ENCODE measurements around the gene ROBO1.

Gene ROBO1

GRCh38 chr3:79773291-79773690 is 5.5 kb upstream of the ROBO1 start:
- DNase-seq (ENCODE audit: low read depth) = no peak
- TF ChIP-seq CTCF (IDR thresholded peaks at IDR 0.05; ENCODE audit: low read depth, low read length, missing control alignments) = no peak
- H3K4me3 ChIP-seq (ENCODE audit: low read depth, low read length) = no peak overlapping the region

- H3K4me3 ChIP-seq (ENCODE audit: low read depth, low read length) = no peak overlapping the region
- TF ChIP-seq CTCF (IDR thresholded peaks at IDR 0.05; ENCODE audit: low read depth, low read length, missing control alignments) = no peak
- no peak for DNase-seq (ENCODE audit: low read depth)
These were observed 1.4 kb upstream of the ROBO1 start for GRCh38 chr3:79769229-79769628.

DNA sequence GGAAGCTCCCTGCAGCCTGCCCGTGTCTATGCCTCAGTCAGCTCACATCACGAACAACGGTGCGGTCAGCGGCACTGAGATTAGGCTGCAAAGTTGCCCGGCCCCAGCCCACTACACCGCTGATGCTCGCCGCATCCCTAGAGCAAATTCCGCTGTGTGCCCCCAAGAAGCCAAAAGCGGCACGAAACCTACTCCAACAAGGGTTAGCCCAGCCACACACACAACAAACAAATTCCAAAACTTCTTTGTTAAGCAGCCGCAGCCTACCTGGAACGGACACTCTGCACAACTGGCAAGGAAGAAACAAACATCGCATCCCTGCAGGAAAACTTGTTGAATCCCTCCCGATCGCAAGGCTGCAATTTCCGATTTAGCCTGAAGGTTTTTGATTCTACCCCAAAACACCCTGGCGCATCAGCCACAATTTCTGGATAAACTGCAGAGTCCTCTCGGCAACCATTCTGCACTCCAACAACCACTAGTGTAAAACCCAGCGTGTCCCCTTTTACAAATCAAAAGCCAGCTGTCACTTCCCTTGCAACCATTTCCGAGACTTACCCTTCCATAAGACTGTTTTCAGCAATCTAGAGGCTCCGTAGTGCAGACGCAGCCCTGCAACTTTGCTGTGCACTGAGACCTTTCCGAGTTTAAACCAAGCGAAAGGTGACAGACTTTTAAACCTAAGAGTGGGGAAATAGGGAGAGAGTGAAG is 449 bp downstream of the ROBO1 start:
- H3K4me3 ChIP-seq (ENCODE audit: low read depth, low read length) = no peak overlapping the region
- no peak for DNase-seq (ENCODE audit: low read depth)
- no peak for TF ChIP-seq CTCF (IDR thresholded peaks at IDR 0.05; ENCODE audit: low read depth, low read length, missing control alignments)

- H3K4me3 ChIP-seq (ENCODE audit: low read depth, low read length) = no peak overlapping the region
- no peak for DNase-seq (ENCODE audit: low read depth)
- TF ChIP-seq CTCF (IDR thresholded peaks at IDR 0.05; ENCODE audit: low read depth, low read length, missing control alignments) = no peak
These were observed 1.2 kb downstream of the ROBO1 start for GRCh38 chr3:79766496-79767193.

GRCh38 chr3:79765911-79766310 is 1.9 kb downstream of the ROBO1 start:
- H3K4me3 ChIP-seq (ENCODE audit: low read depth, low read length) = no peak overlapping the region
- no peak for DNase-seq (ENCODE audit: low read depth)
- TF ChIP-seq CTCF (IDR thresholded peaks at IDR 0.05; ENCODE audit: low read depth, low read length, missing control alignments) = no peak

- H3K4me3 ChIP-seq (ENCODE audit: low read depth, low read length) = no peak overlapping the region
- no peak for DNase-seq (ENCODE audit: low read depth)
- TF ChIP-seq CTCF (IDR thresholded peaks at IDR 0.05; ENCODE audit: low read depth, low read length, missing control alignments) = no peak
These were observed 6.4 kb downstream of the ROBO1 start for GRCh38 chr3:79761441-79761840.

- DNase-seq (ENCODE audit: low read depth) = no peak
- TF ChIP-seq CTCF (IDR thresholded peaks at IDR 0.05; ENCODE audit: low read depth, low read length, missing control alignments) = no peak
- no peak overlapping the region for H3K4me3 ChIP-seq (ENCODE audit: low read depth, low read length)
These were observed 16.1 kb downstream of the ROBO1 start for GRCh38 chr3:79751703-79752102.
